OCI-LY3 (cell line): ENCODE measurements around the gene TECPR2.

Experiments used
- H2AFZ ChIP-seq: fragments of 200-600, 300-600 bp; shearing (Covaris generic); 2 replicates; pipeline ENCODE4 v1.6.0; 2014; ENCODE audit warnings: antibody characterized with exemption, low read depth, low read length
- H3K27ac ChIP-seq: fragments of 200-600, 300-600 bp; sonication (generic); 2 replicates; pipeline ENCODE4 v1.5.1; 2014; ENCODE audit warnings: mild to moderate bottlenecking, low read length, moderate library complexity, mixed read lengths
- H3K27me3 ChIP-seq: fragments of 200-600, 300-600 bp; sonication (generic); 2 replicates; pipeline ENCODE4 v1.6.1; 2014; ENCODE audit warnings: low read depth, low read length, mixed read lengths
- H3K36me3 ChIP-seq: fragments of 200-600, 300-600 bp; sonication (generic); replicated peaks from 2 replicates; pipeline ENCODE3; 2014; ENCODE audit warnings: low read depth, low read length, mixed read lengths
- H3K4me1 ChIP-seq: fragments of 300-600, 200-600 bp; sonication (generic); 2 replicates; pipeline ENCODE4 v1.6.1; 2014; ENCODE audit warnings: low read length, mixed read lengths
- H3K4me2 ChIP-seq: fragments of 200-600, 300-600 bp; sonication (generic); 2 replicates; pipeline ENCODE4 v1.6.1; 2014; ENCODE audit warnings: low read length, mixed read lengths
- H3K4me3 ChIP-seq: fragments of 300-600, 200-600 bp; sonication (generic); 2 replicates; pipeline ENCODE4 v1.5.1; 2014; ENCODE audit warnings: antibody characterized with exemption, mild to moderate bottlenecking, low read length, moderate library complexity
- H3K79me2 ChIP-seq: fragments of 300-600, 200-600 bp; shearing (Covaris generic); 2 replicates; pipeline ENCODE4 v1.6.1; 2014; ENCODE audit warnings: mild to moderate bottlenecking, low read length, mixed read lengths
- H3K9ac ChIP-seq: fragments of 300-600, 200-600 bp; shearing (Covaris generic); 2 replicates; pipeline ENCODE4 v1.6.0; 2014; ENCODE audit warnings: mild to moderate bottlenecking, low read length, moderate library complexity
- H3K9me3 ChIP-seq: fragments of 200-600, 300-600 bp; shearing (Covaris generic); 2 replicates; pipeline ENCODE4 v1.6.1; 2014; ENCODE audit warnings: low read length, mixed read lengths; ENCODE audit not compliant: insufficient read depth
- H4K20me1 ChIP-seq: fragments of 200-600, 300-600 bp; sonication (generic); 2 replicates; pipeline ENCODE4 v1.6.1; 2016; ENCODE audit warnings: low read length, mixed read lengths; ENCODE audit not compliant: insufficient read depth
- CTCF ChIP-seq: fragments of 200-600, 300-600 bp; sonication (generic); IDR thresholded peaks from 2 replicates; pipeline ENCODE4 v1.5.1; 2014; ENCODE audit warnings: antibody characterized with exemption, low read length, low read depth
- EZH2phosphoT487 ChIP-seq: fragments of 200-600 bp; shearing (Covaris generic); IDR thresholded peaks from 2 replicates; pipeline ENCODE4 v1.6.1; 2018; ENCODE audit warnings: antibody characterized with exemption, mixed run types, low read depth

The TECPR2 gene

DNA sequence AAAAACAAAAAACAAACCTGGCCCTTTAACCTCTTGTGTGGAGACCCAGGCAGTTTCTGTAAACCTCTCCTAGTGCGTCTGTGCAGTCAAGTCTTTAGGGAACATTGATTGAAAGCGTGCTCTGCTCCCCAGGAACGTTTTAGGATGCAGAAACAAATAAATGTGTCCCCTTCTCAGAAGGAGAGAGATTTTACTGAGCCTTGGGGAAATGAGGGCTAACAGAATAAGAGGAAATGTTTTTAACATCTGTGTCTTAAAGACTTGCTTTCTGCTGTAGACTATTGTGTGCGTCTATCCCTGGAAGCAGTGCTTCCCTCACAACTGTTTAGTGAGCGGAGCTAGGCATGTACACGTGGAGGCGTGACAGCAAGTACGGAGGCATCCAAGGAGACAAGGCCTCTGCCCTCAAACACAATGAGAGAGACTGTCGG lies 54.3 kb downstream of the TECPR2 start:
- Histone ChIP-seq H3K9me3 (no peaks in the 10 kb centered on the region), H3K4me3 (no peak overlapping the region), H2AFZ (no peak overlapping the region), H3K4me1 (no peaks in the 10 kb centered on the region), H3K4me2 (no peak overlapping the region), H3K27ac (no peak overlapping the region), H3K27me3 (no peaks in the 10 kb centered on the region), H3K9ac (no peak overlapping the region), H3K79me2 (no peaks in the 10 kb centered on the region), H3K36me3 (no peaks in the 10 kb centered on the region), H4K20me1 (no peaks in the 10 kb centered on the region)
- TF ChIP-seq CTCF (no peak), EZH2phosphoT487 (no peak)

GRCh38 chr14:102417646-102418045 lies 54.9 kb downstream of the TECPR2 start:
- TF ChIP-seq EZH2phosphoT487 (no peak), CTCF (no peak)
- no peaks in the 10 kb centered on the region for H3K9me3 ChIP-seq

DNA sequence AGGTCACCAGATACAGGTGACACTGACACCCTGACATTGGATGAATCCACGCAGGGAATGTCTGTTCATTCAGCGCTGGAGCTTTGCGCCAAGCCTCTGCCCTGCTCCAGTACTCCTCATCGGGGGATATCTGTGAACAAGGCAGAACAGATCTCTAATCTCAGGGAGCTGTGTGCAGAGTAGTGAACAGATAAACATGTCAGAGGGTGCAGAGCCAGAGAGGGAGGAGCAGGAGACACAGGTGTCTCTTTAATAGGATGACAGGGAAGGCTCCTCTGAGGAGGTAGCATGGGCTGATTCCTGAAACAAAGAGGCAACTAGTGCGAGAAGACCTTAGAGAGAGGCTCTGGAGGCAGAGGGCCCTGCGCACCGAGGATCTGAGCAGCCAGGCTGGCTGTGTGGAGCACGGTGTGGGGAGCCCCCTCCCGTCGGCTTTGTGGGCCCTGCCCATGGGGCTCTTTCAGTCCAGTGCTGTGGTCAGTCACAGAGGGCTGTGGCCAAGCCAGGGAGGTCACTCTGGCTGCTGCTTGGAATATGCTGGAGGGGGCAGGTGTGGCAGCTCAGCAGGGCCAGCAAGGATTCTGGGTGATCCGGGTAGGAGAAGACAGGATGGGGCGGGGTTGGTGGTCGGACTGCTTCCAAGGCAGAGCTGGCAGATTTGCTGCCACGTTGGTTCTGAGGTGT lies 55.6 kb downstream of the TECPR2 start:
- no peaks in the 10 kb centered on the region for H3K4me1 ChIP-seq
- no peaks in the 10 kb centered on the region for H3K79me2 ChIP-seq
- H3K9me3 ChIP-seq, result no peaks in the 10 kb centered on the region
- no peak overlapping the region for H2AFZ ChIP-seq
- no peak for TF ChIP-seq CTCF
- TF ChIP-seq EZH2phosphoT487, result no peak
- no peaks in the 10 kb centered on the region for H3K36me3 ChIP-seq
- no peaks in the 10 kb centered on the region for H3K27me3 ChIP-seq
- no peak overlapping the region for H3K4me3 ChIP-seq
- no peak overlapping the region for H3K27ac ChIP-seq
- H4K20me1 ChIP-seq, result no peaks in the 10 kb centered on the region
- no peak overlapping the region for H3K9ac ChIP-seq
- no peak overlapping the region for H3K4me2 ChIP-seq

More at GRCh38 chr14:102417646-102418045, 54.9 kb downstream of the TECPR2 start:
- no peaks in the 10 kb centered on the region for H4K20me1 ChIP-seq
- H3K4me2 ChIP-seq, result no peak overlapping the region
- no peak overlapping the region for H3K9ac ChIP-seq
- no peaks in the 10 kb centered on the region for H3K36me3 ChIP-seq
- no peaks in the 10 kb centered on the region for H3K27me3 ChIP-seq
- no peak overlapping the region for H2AFZ ChIP-seq
- no peaks in the 10 kb centered on the region for H3K79me2 ChIP-seq
- H3K27ac ChIP-seq, result no peak overlapping the region
- no peak overlapping the region for H3K4me3 ChIP-seq
- H3K4me1 ChIP-seq, result no peaks in the 10 kb centered on the region

DNA sequence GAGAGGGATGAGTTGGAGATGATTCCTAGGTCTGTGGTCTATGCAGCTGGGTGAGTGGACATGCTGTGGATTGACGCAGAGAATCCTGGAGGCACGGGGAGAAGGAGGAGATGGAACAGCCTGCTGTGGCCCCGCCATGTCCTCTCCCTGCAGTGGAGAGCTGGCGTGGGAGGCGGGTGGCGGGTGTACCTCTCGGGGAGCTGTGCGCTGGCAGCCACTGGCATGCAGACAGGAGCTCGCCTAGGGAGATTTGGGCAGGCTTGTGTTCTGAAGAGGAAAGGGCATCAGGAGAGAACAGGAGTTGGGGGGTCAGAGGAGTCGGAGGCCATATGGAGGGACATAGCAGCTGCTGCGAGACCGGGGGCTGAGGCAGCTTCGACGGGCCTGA lies 56.1 kb downstream of the TECPR2 start:
- Histone ChIP-seq H3K27me3 (no peaks in the 10 kb centered on the region), H3K79me2 (no peaks in the 10 kb centered on the region), H3K4me1 (no peaks in the 10 kb centered on the region), H3K27ac (no peak overlapping the region), H3K4me2 (no peak overlapping the region), H3K36me3 (no peaks in the 10 kb centered on the region), H3K9me3 (no peaks in the 10 kb centered on the region), H3K4me3 (no peak overlapping the region), H4K20me1 (no peaks in the 10 kb centered on the region), H2AFZ (no peak overlapping the region), H3K9ac (no peak overlapping the region)
- TF ChIP-seq EZH2phosphoT487 (no peak), CTCF (no peak)
